ENCODE results near the gene BMP2K. TPM values are rescaled to one million over a fixed set of nuclear protein-coding genes. Genes with fewer than 3 reads are reported as not detected.
A peak's percentile ranks its signal among the peaks of the same experiment; 100 is the strongest.
"Not testable (repeated sequence)": the region's sequence is repeated elsewhere in the genome, so short reads cannot be mapped to it uniquely, and the experiment has no call there.

Gene BMP2K
- polyA plus RNA-seq, 12 donors = 13.7 to 35.9 (median 19.5) TPM; not detected in 1

DNA sequence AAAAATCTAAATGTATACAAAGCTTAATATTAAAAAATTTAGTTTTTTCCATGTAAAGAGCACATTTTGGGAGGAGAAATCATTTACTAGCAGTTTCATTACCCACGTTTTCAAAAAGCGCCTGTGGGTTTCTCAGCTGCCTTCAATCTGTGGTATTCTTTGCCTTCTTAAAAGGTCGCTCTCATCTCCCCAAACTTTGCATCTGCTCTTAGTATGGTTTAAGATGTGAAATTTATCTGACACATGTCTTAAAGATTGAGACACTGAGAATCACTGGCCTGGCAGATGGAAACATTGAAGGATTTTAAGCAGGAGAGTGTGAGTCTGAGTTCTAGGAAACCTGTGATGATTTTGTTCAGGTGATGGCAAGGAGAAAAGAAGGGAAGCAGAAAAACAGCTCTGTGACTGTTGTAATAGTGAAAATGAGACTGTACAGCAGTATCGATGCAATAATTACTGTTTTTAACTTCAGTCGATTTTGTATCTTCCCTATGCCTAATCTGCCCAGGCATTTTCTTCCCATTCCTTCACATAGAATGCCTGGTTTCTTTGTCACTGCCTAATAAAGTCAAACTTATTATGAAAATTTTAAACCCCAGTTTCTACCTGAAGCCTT, 87.2 kb downstream of the BMP2K start:
- DNase-seq = no peak

DNA sequence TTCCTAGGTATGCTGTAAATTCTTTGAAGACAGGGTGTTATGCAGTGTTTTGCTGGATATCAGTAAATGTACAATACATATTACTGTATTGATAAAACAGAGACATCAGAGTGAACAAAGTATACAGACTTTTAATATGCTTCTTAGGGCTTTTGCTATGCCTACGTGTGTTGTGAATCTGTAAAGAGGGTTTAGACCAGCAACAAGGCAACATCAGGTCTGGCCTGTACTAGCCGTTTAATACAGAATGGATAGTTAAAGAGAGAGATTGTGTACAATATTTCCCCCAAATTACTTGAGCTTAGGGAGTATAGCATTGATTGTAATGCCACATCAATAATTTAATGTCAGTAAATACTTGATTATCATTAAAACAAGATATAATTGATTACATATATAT, 87.8 kb downstream of the BMP2K start:
- DNase-seq = no peak

DNA sequence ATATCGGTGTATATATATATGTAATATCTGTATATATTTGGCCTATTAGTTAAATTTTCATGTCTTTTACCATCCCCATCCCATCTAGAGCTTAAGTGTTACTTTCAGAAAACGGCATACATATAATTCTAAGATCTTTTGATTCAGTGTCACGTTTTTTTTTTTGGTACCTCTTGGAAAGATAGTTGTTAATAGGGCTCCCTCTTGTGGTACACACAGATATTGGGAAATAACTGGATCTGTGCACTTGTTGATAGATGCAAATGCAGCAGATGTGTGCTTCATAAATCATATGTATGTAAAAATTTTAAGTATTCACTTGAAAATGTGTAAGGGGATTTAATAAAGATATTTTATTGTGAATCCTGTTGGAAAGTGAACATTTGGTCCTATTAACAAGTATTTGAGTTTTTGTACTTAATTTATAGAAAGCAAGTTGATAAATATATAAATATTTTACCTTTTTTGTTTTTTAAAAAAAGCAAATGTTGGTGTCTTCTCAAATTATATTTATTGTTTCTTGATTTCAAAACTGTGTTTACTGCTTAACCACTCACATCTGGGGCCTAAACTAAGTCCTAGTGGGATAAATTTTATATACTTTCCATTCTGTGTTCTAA, 88.4 kb downstream of the BMP2K start:
- DNase-seq = peak; percentile 75

DNA sequence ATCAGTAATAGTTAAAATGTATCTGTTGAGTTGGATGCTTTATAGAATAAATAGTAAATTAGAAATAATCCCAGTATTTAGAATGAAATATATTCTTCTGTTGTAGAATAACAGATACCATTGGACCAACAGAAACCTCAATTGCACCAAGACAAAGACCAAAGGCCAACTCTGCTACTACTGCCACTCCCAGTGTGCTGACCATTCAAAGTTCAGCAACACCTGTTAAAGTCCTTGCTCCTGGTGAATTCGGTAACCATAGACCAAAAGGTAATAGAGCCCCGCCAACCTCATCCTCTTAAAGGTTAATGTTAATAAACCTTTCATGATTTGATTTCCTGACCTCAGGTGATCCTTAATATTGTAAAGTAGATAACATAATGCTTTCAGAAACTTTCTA, 89.3 kb downstream of the BMP2K start:
- DNase-seq = no peak

DNA sequence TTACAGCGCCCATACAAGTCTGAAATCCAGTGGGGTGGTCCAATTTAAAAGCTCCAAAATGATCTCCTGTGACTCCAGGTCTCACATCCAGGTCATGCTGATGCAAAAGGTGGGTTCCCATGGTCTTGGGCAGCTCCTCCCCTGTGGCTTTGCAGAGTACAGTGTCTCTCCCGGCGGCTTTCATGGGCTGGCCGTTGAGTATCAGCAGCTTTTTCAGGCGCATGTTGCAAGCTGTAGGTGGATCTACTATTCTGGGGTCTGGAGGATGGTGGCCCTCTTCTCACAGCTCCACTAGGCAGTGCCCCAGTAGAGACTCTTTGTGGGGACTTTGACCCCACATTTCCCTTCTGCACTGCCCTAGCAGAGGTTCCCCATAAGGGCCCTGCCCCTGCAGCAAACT, 92.6 kb downstream of the BMP2K start:
- DNase-seq = not testable (repeated sequence)

DNA sequence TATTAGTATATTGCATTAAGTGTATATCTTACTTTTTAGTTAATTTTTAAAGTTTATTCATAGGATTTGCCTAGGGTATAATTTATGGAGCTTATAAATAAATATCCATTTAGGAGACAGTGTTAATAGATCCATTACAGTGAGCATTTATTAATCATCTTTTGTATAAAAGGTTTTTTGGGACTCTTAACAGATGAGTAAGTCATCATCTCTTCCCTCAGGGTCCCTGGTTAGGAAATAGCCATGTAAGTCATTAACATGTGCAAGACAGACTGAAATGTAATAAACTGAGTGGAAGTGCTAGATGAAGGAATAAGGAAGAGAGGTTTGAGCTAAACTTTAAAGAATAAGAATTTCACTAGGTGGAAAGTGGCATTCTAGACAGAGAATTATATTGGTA, 93.9 kb downstream of the BMP2K start:
- no peak for DNase-seq

DNA sequence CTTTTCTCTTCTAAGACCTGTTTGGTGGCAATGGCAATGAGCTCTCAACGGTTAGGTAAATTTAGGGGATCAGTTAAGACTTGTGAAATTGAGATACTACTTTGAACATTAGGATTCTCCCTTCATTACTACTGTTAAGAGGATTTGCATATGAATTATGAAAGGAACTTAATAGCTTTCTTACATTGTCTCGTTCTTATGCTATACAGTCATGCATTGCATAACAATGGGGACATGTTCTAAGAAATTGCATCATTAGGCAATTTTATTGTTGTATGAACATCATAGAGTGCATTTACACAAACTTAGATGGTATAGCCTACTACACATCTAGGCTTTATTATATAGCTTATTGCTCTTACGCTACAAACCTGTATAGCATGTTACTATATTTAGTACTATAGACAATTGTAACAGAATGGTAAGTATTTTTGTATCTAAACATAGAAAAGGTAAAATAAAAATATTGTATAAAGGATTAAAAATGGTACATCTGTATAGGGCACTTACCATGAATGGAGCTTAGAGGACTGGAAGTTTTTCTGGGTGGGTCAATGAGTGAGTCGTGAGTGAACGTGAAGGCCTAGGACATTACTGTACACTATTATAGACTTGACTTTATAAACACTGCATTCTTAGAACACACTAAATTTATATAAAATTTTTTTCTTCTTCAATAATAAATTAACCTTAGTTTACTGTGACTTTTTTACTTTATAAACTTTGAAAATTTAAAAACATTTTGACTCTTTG, 100.6 kb downstream of the BMP2K start:
- no peak for DNase-seq

DNA sequence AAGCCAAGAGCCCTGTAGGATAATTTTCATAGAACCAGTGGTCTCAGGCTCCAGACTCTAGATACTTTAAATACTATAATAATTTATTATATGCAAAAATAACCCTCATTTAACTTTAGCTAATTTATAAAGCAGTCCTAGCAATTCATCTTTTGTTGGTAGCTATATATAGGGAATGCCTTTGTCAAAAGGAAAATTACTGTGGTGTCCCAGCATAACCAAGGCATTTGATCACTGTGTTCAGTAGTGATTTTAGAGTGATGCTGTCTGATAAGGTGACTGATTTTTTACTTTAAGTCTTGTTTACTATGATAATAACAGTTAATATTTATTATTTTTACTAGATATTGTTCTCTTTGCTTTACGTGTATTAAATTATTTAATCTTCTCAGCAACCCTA, 101.9 kb downstream of the BMP2K start:
- no peak for DNase-seq

DNA sequence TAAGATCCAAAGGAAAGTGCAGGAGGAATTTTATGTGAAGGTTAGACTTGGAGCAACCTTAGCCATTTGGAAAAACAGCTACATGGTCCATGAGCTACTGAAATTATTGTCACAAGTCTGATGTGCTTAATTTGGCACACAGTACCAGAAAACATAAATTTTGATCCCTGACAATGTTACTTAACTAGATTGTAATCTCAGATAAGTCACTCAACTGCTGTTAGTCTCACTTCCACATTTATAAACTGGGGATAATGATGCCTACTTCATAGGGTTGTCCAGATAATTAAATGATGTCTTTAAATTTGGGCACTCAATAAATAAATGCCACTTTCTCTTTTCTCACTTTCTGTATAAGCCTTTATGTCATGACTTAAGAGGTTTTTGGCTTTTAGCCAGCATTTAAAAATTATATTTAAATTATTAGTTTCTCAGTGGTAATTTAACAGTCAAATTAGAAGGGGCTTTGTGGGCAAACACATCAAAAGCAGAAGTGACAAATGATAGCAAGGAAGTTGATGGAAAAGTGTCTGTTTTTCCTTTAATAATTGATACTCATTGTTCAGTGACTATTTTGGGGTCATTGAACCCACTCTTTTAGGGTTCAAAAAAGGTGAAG, 104.8 kb downstream of the BMP2K start:
- DNase-seq = no peak

DNA sequence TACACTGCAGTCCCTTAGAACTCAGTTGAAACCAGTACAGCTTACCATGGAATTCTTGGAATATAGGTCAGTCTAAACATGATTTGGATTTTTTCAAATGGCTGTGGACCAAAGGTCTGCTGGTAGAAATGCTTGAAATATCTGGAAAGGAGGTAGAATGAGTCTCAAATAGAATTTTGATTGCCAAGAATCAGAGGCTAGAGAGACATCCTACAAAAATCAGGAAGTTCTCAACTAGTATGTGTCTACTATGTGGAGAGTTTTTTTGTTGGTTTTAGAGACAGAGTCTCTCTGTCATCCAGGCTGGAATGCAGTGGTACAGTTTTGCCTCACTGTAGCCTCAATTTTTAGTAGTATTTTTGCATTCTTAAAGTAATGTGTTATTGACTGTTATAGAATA, 109.4 kb downstream of the BMP2K start:
- no peak for DNase-seq

DNA sequence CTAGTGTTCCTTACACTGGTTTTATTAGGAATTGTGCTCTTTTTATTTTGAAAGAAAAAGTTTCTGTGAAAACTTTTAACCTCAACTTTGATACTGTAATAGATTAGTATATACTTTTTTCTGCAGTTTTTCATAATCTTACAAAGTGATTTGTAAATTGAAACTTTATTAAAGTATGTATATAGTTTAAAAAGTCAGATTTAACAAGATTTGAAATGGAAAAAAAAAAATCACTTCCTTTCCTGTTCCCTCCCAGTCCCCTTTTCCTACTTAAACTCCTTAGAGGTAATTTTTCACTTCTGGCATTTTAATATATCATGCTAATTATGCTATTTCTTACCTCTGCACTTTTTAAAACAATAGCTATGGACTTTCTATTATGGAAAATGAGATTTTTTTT, 113.8 kb downstream of the BMP2K start:
- no peak for DNase-seq

DNA sequence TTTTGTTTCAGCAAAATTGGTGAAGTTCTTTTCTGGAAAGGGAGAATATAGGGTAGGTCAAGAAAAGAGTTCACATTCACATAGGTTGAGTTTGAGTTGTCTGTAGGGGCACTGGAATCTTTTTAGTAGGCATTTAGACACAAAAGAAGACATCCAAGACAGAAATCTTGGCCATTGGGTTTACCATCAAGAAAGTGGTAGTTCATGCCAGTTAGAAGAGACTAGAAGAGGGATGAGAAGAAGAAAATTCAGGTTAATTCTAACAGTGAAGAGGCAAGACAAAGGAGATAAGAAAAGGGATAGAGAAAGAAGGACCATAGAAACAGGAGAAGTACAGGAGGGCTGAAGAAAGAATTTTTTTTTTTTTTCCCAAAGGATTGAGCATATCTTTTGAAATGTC, 123.2 kb downstream of the BMP2K start:
- DNase-seq = no peak

DNA sequence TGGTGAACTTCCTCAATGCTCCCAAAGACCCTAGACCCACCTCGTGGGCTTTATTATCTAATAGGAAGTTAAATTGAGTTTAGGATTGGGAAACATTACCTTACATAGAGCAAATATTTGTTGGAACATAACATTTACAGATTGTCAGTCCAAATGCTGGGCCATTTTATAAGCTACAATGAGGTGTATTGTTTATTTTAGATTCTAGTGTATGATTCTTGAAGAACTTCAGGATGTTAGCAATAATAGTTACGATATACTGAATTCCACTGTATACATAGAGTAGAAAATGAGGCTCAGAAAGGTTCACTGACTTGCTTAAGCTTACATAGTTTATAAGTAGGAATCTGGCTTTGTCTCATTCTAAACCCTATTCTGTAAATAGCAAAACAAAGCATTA, 125.7 kb downstream of the BMP2K start:
- no peak for DNase-seq

DNA sequence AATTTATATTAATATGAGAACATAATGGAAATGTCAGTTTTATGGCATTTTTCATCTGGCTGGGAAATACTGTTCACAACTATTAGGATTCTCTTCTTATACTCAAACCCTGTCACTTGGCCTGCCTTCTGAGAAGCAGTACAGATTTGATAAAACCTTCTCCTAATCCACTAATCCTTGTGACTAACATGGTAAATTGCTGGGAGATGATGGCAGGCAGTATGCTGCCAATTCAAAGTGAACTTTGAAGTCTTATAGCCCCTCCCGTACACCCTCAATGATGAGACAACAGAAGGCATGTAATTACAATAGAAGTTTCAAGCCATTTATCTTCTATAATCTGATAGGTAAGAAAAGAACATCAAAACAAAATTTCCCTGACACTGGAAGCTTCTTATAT, 126.1 kb downstream of the BMP2K start:
- DNase-seq = no peak

DNA sequence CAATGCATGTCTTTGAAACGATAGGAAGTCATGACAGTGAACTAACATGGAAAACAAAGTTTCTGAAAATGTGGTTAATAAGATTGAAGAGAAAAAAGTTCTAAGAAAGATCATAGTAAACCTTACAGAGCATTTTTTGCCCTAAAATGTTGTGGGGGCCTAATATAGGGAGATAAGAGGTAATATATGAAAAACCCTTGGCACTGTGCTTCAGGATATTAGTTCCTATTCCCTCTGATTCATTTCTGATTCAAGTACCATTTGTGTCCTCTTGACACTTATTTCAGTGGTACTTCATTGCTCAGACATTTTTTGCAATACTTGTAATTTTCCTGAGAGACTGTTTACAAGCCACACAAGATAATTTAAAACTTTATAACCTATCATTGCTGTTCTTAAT, 128.0 kb downstream of the BMP2K start:
- DNase-seq = no peak

DNA sequence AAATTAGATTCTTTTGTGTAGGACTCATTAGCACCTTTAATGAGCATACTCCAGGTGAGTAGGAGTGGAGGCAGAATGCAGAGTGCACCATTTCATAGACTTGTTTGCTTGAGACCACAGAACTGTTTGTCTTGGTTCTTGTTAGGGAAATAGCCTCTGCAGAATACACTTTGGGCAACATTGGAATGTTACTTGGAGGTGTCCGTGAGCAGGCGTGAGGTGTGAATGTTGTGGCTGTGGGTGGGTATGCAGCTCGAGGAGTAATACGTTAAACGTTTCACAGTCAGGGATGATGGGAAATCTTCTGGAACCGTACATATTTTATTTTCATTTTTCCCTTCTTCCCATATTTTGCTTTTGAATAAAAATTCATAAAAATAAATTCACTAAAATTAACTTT, 131.5 kb downstream of the BMP2K start:
- no peak for DNase-seq

DNA sequence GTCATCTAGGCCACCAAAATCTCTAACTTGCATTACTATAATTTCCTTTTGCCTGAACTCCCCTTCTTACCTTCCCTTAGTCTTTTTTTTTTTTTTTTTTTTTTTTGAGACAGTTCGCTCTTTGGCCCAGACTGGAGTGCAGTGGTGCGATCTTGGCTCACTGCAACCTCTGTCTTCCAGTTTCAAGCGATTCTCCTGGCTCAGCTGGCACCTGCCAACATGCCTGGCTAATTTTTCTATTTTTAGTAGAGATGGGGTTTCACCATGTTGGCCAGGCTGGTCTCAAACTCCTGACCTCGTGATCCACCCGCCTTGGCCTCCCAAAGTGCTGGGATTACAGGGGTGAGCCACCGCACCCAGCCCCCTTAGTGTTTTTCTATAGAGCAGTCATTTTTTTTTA, 132.8 kb downstream of the BMP2K start:
- not testable (repeated sequence) for DNase-seq

DNA sequence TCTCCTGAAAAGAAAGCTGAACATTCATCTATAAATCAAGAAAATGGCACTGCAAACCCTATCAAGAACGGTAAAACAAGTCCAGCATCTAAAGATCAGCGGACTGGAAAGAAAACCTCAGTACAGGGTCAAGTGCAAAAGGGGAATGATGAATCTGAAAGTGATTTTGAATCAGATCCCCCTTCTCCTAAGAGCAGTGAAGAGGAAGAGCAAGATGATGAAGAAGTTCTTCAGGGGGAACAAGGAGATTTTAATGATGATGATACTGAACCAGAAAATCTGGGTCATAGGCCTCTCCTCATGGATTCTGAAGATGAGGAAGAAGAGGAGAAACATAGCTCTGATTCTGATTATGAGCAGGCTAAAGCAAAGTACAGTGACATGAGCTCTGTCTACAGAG, 134.5 kb downstream of the BMP2K start:
- DNase-seq = no peak

DNA sequence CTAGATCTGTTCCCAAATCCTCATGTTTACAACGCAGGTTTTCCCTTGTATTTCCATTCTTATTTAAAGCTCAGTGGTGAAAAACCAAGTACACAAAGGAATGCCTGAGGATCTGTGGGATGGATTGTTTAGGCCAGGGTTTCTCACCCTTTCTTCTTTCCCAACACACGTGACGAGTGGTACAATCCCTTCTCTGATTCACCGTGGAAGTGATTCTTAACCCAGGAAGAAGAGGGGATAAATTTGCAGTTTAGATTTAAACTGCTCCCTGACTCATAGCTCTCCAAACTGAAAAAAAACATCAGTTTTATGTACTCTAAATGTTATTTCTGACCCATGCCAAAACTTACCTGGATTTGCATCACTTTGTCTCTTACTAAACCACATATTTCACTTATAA, 146.1 kb downstream of the BMP2K start:
- no peak for DNase-seq

DNA sequence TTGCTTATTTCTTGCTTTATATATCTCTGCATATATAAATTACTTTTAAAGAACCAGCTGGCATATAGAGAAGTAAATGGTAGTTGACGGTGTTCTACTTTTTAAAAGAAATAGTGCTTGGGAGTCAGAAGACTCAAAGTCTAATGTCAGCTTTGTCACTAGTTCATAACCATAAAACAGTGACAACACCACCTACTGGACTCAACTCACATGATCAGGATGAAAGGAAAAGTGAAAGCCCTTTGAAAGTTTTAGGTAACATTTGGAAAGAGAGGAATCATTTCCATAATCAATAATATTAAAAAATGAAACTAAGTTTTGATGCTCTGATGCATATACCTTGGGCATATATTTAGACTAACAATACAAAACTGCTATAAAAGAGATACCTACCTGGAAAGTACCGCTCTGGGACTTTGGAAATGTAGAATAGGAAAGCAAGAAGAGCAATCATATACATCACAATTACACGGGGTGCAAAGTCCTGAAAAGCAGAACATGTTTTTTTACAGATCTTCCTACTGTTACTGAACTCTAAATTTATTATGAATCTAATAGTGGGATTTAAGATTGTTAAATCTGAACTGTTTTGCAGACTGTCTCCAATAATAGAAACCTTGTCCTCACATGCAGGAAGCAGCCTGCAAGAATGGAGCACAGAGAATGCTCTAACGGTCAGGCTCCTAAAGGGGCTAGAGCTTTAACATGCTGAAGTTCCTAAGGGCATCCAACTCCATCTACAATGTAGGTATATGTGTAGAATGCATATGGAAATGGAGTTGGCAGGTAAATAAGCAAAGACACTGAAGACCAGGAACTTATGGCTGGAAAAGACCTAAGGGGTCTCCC, 147.5 kb downstream of the BMP2K start:
- DNase-seq = no peak

DNA sequence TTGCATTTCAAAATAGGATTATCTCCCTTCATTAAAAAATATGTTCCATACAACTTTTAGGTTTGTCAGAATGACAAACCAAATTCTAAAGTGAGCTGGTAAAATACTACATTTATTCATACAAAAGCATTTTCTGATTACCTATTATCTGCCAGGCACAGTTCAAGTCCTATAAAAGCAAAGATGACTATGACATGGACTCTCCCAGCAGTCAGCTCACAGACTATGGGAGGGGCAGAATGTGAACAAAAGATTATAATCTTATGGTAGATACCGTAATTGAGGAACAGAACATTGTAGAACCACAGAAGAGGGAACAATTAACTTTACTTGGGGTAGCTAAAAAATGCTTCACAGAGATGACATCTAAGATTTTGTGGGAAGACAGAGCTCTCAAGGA, 150.7 kb downstream of the BMP2K start:
- DNase-seq = no peak

DNA sequence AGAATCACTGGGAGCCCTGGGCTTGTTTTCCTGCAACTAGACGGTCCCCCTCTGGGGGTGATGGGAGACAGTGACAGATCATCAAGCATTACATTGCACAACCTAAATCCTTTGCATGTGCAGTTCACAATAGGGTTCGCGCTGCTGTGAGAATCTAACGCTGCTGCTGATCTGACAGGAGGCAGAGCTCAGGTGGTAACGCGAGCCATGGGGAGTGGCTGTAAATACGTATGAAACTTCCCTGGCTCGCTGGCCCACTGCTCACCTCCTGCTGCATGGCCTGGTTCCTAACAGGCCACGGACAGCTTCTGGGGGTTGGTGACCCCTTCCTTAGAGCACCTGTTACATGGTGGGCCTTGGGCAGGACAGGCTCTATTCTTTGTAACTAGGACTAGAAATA, 152.7 kb downstream of the BMP2K start:
- no peak for DNase-seq

All from muscle of arm (tissue), 12 donors.